ENCODE data around the gene SRSF2.

DNA sequence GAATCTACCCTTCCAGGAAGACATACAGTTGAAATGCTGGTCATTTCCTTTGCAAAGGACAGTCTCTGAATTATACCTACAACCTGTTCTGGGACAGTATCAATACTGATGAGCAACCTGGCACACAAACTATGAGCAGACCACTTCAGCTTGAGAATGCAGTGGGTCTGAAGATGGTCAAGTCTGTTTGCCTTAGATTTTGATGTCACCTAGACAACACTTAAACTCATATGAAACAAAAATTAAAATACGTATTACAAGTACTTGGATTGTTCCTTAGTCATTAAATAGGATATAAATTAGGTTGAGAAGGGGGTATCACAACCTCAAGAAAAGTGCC lies 3.5 kb downstream of the SRSF2 start:
- TF ChIP-seq ZFP30 (CRISPR knock-in tag; IDR thresholded peaks at IDR 0.05) (no peak), ZFP3 (CRISPR knock-in tag; IDR thresholded peaks at IDR 0.05) (no peak), TCF4 (CRISPR knock-in tag; IDR thresholded peaks at IDR 0.05; ENCODE audit: borderline replicate concordance) (no peak), ARNTL (CRISPR knock-in tag; IDR thresholded peaks at IDR 0.05; ENCODE audit: borderline replicate concordance, low read depth) (no peak), RARB (CRISPR knock-in tag; IDR thresholded peaks at IDR 0.05) (no peak)
- TF ChIP-seq, protein P1, sequence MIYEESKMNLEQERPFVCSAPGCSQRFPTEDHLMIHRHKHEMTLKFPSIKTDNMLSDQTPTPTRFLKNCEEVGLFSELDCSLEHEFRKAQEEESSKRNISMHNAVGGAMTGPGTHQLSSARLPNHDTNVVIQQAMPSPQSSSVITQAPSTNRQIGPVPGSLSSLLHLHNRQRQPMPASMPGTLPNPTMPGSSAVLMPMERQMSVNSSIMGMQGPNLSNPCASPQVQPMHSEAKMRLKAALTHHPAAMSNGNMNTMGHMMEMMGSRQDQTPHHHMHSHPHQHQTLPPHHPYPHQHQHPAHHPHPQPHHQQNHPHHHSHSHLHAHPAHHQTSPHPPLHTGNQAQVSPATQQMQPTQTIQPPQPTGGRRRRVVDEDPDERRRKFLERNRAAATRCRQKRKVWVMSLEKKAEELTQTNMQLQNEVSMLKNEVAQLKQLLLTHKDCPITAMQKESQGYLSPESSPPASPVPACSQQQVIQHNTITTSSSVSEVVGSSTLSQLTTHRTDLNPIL (CRISPR knock-in tag; IDR thresholded peaks at IDR 0.05; ENCODE audit: low read depth) = no peak
